Right hindlimb (tissue), 1 donor: ENCODE measurements around the gene PACS1.

Experiments used
- DNase-seq: peaks from one replicate; pipeline ENCODE4 v3.0.0-alpha.2; 2018

Gene PACS1

GRCh38 chr11:66293352-66293751, 223.3 kb downstream of the PACS1 start:
- DNase-seq: no peak

- DNase-seq: no peak
Measured at GRCh38 chr11:66293777-66294625, 223.9 kb downstream of the PACS1 start.
